22Rv1 (cell line): ENCODE data around the gene SLC22A31.

Experiments used
- CTCF ChIP-seq: fragments of 450-650 bp; IDR thresholded peaks from 2 replicates; pipeline ENCODE4 v1.5.1; 2017; ENCODE audit warnings: mild to moderate bottlenecking
- ZFX ChIP-seq: fragments of 450-650 bp; IDR thresholded peaks from 2 replicates; pipeline ENCODE4 v1.6.1; 2017; ENCODE audit warnings: antibody characterized with exemption, borderline replicate concordance

GRCh38 chr16:89160977-89161701, 39.2 kb downstream of the SLC22A31 start:
- no peak for TF ChIP-seq CTCF
- no peak for TF ChIP-seq ZFX
